HUES6 (cell line): ENCODE data around the gene NBPF20.
"Not testable (repeated sequence)": the region's sequence is repeated elsewhere in the genome, so short reads cannot be mapped to it uniquely, and the experiment has no call there.

Experiments
- H3K27ac ChIP-seq: 2 replicates; pipeline ENCODE4 v1.7.0; 2013; ENCODE audit warnings: low read depth, mild to moderate bottlenecking, low read length, inconsistent platforms
- H3K27me3 ChIP-seq: 2 replicates; pipeline ENCODE4 v1.6.1; 2013; ENCODE audit warnings: low read length; ENCODE audit not compliant: control insufficient read depth, insufficient read depth
- H3K36me3 ChIP-seq: 2 replicates; pipeline ENCODE4 v1.6.1; 2013; ENCODE audit warnings: low read length; ENCODE audit not compliant: control insufficient read depth, insufficient read depth
- H3K4me1 ChIP-seq: 2 replicates; pipeline ENCODE4 v1.6.1; 2013; ENCODE audit warnings: low read length; ENCODE audit not compliant: control insufficient read depth, insufficient read depth
- H3K4me3 ChIP-seq: 2 replicates; pipeline ENCODE4 v1.5.1; 2013; ENCODE audit warnings: low read depth, low read length
- H3K9ac ChIP-seq: one replicate; pipeline ENCODE4 v1.6.1; 2013; ENCODE audit warnings: mild to moderate bottlenecking, low read length
- H3K9me3 ChIP-seq: 2 replicates; pipeline ENCODE4 v1.6.1; 2013; ENCODE audit warnings: low read depth, low read length; ENCODE audit not compliant: control insufficient read depth, insufficient read depth

NBPF20 gene, protein sequence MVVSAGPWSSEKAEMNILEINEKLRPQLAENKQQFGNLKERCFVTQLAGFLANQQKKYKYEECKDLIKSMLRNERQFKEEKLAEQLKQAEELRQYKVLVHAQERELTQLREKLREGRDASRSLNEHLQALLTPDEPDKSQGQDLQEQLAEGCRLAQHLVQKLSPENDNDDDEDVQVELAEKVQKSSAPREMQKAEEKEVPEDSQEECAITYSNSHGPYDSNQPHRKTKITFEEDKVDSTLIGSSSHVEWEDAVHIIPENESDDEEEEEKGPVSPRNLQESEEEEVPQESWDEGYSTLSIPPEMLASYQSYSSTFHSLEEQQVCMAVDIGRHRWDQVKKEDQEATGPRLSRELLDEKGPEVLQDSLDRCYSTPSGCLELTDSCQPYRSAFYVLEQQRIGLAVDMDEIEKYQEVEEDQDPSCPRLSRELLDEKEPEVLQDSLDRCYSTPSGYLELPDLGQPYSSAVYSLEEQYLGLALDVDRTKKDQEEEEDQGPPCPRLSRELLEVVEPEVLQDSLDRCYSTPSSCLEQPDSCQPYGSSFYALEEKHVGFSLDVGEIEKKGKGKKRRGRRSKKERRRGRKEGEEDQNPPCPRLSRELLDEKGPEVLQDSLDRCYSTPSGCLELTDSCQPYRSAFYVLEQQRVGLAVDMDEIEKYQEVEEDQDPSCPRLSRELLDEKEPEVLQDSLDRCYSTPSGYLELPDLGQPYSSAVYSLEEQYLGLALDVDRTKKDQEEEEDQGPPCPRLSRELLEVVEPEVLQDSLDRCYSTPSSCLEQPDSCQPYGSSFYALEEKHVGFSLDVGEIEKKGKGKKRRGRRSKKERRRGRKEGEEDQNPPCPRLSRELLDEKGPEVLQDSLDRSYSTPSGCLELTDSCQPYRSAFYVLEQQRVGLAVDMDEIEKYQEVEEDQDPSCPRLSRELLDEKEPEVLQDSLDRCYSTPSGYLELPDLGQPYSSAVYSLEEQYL (N-terminal part only)

DNA sequence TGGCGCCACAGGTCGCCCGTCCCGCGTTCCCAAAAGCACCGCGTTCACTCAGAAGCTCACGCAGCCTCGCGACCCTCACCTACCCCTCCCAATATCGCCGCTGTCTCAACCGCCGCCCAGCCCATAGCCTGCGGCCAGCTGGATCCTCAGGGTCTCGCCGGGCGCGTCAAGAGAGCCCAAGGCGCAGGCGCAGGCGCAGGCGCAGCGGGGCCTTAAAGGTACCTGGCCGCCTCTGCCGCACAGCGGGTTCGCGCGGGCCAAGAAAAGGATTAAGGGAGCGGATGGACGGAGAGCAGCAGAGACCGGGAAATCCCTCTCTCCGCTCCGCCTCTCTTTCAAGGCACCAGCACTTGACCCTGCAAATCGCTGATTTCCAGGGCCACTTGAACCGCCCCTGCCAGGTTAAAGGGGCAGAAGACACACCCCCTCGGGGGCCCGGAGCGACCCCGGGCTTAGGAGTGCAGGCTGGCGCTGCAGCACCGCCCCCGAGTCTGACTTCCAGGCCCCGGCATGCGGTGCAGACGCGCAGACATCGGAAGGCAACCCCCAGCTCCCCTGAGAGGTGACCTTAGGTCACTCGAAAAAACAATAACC lies at the start of gene NBPF20:
NBPF20 (minus strand) TSS at position 168 of the 594 bp plus-strand sequence. CDS start 20,331 bp downstream, outside the sequence.
- H3K9me3 ChIP-seq: no peaks in the 10 kb centered on the region
- H3K27me3 ChIP-seq: peaks cover 54% of the 10 kb centered on the region
- H3K9ac ChIP-seq: peak within 1 kb of the TSS; percentile 63
- H3K36me3 ChIP-seq: no peaks in the 10 kb centered on the region
- no peak within 1 kb of the TSS for H3K27ac ChIP-seq
- peak within 1 kb of the TSS; percentile 82 for H3K4me3 ChIP-seq
- no peaks in the 10 kb centered on the region for H3K4me1 ChIP-seq

DNA sequence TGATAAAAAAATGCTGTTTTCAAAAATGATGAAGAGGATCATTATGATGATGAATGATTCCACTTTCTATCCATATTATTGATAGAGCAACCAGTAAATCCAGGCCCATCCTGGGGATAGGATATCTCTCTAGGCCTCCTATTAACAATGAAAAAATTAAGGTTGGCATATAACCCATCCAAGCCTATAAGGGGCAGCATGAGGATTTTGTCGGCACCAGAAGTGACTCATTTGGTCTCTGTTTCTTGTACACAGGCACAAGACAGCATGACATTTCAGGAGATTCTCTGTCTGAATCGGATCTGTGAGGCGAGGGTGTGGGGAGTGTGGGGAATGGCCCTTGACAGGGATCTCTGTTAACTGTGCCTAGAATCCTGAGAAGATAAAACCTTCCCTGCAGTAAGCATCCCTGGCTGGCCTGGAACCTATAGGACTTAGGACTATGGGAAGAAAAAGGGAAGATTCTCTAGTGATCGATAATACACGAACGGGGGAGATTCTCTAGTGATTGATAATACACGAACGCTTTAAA lies 49.5 kb upstream of the NBPF20 start:
- not testable (repeated sequence) for H3K9me3 ChIP-seq, H3K9ac ChIP-seq, H3K27me3 ChIP-seq, H3K27ac ChIP-seq, H3K4me1 ChIP-seq, H3K36me3 ChIP-seq
- H3K4me3 ChIP-seq: peak overlapping the region; percentile 60; the same call in 1 of the 2 replicates

DNA sequence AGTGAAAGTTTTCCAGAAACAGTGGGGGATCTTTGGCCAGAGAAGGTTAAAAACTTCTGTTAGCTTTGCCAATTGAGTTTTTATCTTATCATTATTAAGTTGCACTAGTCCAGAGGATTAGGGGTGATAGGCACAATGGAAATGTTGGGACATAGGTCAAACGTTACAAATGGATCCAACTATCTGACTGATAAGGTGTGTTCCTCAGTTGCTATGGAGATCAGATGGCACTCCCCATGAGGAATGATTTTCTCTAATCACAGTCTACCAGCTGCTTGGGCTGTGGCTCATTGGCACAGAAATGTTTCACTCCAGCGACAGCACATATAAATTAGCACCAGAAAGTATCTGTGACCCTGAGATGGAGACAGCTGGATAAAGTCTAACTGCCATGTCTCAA lies 47.3 kb upstream of the NBPF20 start:
- not testable (repeated sequence) for H3K9ac ChIP-seq, H3K27me3 ChIP-seq, H3K4me3 ChIP-seq, H3K27ac ChIP-seq, H3K9me3 ChIP-seq, H3K36me3 ChIP-seq, H3K4me1 ChIP-seq

DNA sequence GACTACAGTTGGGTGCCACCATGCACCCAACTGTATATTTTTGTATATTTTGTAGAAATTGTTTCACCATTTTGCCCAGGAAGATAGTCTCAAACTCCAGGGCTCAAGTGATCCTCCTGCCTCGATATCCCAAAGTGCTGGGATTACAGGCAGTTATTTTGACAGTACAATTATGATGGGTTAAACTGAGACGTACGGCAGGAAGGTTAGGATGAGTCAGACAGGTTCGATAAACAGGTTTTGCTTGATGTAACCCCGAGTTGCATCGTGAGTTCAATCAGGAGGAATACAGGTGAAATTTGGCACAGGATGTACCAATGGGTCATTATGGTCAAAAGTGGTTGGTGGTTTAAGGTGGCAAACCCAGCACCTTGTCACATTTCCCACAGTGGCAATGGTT lies 46.0 kb upstream of the NBPF20 start:
- H3K36me3 ChIP-seq, H3K27ac ChIP-seq, H3K27me3 ChIP-seq, H3K4me1 ChIP-seq, H3K9me3 ChIP-seq, H3K9ac ChIP-seq, H3K4me3 ChIP-seq: not testable (repeated sequence)

DNA sequence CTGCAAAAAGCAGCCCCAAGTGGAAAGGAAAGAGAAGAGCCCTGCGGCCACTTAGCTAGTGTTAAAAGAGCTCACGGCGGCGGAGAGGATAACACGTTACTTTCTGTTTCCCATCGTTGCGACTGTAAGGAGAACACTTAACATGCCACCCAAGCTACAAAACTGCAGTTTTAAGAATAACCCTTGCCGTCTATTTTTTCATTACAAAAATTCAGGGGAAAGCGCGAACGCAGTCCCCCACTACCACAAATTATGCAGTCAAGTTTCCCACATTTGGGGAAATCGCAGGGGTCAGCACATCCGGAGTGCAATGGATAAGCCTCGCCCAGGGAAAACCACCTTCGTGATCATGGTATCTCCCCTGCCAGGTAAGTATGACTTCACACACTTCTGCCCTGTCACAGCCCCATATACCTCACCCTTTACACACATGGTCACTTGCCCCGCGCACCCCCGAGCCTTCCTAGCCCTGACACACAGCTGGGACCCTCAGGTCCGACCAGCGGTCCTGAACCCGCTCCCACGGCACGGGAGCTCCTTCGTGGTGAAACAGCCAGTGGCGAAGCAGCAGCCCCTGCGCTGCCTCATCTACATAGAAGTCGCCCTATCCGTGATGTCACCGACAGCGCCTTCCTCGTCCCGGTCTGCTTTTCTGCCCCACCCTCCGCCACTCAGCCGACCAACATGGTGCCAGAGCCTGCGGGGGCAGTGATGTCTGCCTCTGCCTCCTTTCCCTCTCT lies 40.2 kb upstream of the NBPF20 start:
- H3K36me3 ChIP-seq, H3K4me1 ChIP-seq, H3K9me3 ChIP-seq, H3K27me3 ChIP-seq: not testable (repeated sequence)
- peak overlapping the region; percentile 79 for H3K9ac ChIP-seq
- H3K4me3 ChIP-seq: peak overlapping the region; percentile 36
- H3K27ac ChIP-seq: peak overlapping the region; percentile 78

DNA sequence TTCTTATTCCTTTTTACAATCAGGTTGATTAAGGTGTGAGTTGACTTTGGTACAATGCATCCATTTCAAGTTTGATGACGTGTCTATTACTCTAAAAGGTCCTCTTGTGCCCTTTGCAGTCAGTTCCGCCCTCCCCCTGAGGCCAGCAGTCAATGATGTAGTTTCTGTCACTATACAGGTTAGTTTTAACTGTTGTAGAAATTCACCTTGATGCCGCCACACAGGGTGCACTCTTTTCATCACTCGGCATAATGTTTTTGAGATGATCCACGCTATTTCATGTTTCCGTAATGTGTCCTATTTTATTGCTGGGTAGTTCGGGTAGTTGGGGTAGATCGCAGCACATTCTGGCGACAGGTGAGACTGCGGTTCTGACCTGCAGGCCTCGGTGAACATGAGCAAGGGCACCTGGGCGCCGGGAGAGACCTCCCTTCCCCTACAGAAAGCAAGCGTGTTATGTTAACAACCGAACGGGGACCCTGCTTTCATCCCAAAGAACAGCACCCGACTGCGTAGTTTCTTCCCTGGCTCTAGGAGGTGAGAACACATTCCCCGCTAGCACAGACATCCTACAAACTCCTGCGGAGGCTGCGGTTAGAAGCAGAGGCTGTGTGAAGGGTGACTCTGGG lies 39.4 kb upstream of the NBPF20 start:
- not testable (repeated sequence) for H3K27ac ChIP-seq, H3K36me3 ChIP-seq

DNA sequence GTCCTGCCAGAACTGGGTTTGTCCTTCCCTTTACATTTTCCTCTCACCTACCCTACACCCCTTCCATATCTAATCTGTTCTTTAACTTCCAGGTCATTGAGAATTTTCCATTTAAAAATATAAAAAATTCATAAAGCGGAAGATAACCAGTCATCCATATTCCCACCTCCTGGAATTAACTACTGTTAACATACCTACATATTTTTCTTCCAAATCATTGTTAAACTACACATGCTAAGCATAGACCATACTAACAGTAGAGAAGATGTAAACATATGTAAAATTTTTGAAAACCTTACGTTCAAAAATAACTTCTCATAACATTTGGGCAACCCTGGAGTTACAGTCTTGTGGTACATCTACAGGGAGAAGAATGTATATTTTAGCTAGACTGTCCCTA lies 38.6 kb upstream of the NBPF20 start:
- H3K27me3 ChIP-seq, H3K9me3 ChIP-seq, H3K4me3 ChIP-seq, H3K9ac ChIP-seq, H3K27ac ChIP-seq, H3K36me3 ChIP-seq, H3K4me1 ChIP-seq: not testable (repeated sequence)

More for the DNA sequence above, 39.4 kb upstream of the NBPF20 start:
- not testable (repeated sequence) for H3K4me1 ChIP-seq, H3K9me3 ChIP-seq, H3K9ac ChIP-seq, H3K27me3 ChIP-seq
- peak overlapping the region; percentile 38; the same call in 1 of the 2 replicates for H3K4me3 ChIP-seq

DNA sequence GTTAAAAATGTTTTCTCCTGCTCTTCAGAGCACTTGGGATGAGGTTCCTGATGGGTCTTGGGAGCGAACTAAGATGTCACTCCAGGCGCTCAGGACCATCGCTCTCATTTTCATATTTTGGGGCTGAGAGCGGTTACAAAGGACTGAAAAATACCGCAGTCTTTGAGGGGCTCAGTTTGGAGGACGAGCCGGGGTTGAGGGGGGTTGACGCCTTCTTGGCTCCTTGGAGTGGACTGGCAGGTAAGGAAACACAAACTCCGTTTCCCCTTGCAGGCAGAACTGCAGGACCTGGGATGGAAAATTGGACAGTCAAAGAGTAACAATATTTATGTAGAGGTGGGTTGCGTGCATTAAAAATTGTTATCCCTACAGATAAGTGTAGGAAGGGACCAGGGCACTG lies 35.3 kb upstream of the NBPF20 start:
- peak overlapping the region; percentile 39; the same call in 1 of the 2 replicates for H3K4me3 ChIP-seq
- H3K27ac ChIP-seq, H3K9ac ChIP-seq, H3K9me3 ChIP-seq, H3K4me1 ChIP-seq, H3K36me3 ChIP-seq, H3K27me3 ChIP-seq: not testable (repeated sequence)

DNA sequence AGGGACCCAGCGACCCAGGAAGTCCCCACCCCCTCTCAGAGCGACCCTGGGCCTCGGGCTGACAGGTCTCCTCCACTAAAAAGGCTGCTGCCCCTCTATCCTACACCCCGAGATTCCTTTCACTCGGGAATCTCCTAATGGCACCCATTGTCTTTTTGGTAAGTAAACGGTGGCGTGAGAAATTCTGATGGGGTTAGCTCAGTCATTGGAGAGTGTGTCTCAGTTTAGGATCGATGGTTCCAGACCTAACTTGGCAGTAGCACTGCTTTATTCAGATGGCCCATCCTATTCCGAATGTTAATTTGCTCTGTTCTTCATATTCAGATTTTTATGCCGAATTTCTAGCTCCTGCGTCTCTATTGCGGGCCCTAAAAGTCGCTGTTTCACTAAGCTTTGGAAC lies 34.6 kb upstream of the NBPF20 start:
- peak overlapping the region; percentile 51 for H3K4me3 ChIP-seq
- not testable (repeated sequence) for H3K9ac ChIP-seq, H3K4me1 ChIP-seq, H3K9me3 ChIP-seq, H3K27ac ChIP-seq, H3K36me3 ChIP-seq
- peaks cover 14% of the 10 kb centered on the region for H3K27me3 ChIP-seq

DNA sequence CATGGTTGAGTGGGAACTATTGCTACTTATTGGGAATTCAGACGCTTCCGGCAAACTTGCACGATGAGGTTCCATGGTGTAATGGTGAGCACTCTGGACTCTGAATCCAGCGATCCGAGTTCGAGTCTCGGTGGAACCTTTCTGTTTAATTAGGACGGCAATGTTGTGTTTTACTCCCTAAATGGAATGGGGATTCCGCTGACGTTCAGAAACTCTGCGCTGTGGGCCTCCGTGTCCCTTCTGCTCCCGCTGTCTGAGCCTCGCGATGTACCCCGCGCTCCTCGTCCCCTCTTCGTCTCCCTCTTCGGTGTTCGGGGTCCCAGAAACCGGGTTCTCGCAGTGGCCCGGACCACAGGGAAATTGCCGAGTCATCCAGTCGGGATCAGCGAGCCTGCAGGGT lies 34.2 kb upstream of the NBPF20 start:
- H3K27me3 ChIP-seq: peaks cover 18% of the 10 kb centered on the region
- peak overlapping the region; percentile 42; the same call in 1 of the 2 replicates for H3K4me3 ChIP-seq
- not testable (repeated sequence) for H3K36me3 ChIP-seq, H3K9me3 ChIP-seq, H3K4me1 ChIP-seq, H3K9ac ChIP-seq, H3K27ac ChIP-seq
